Sciatic nerve (tissue), 2 donors: ENCODE results near the gene DHFR2. TPM values are rescaled to one million over a fixed set of nuclear protein-coding genes. Genes with fewer than 3 reads are reported as not detected.
A peak's percentile ranks its signal among the peaks of the same experiment; 100 is the strongest.
"Not testable (repeated sequence)": the region's sequence is repeated elsewhere in the genome, so short reads cannot be mapped to it uniquely, and the experiment has no call there.

Experiments
- ATAC-seq: fragments of 200-7000 bp; cut with Tn5 transposase; one replicate; pipeline ENCODE4 v1.9.1; 2020; ENCODE audit warnings: mild to moderate bottlenecking, moderate library complexity
- DNase-seq: peaks from one replicate; pipeline ENCODE4 v3.0.0-alpha.2; 2020; ENCODE audit warnings: low spot score
- intact Hi-C: fragments of 100-400 bp; cut with DNase I; formaldehyde crosslinking; loops from one replicate; pipeline ENCODE4 v1.14.2; 2022
- total RNA-seq: library from RNA; stranded (reverse); fragmentation: NEBNext Ultra II Directional; extraction: Animal tissue kit (Norgen Biotek cat#: 25700); gene quantifications from one replicate; pipeline ENCODE4 v1.2.1, GENCODE V29; 2021
- donor health status: DM: no; HTN: no; CAD: no.
- donor health status: DM: no; HTN: no; CAD: no.

The DHFR2 gene
- 11.5 TPM for total RNA-seq

GRCh38 chr3:94062513-94063404 is at the start of gene DHFR2, which contains the start of gene NSUN3:
Gene DHFR2, minus strand, starts transcription at chr3:94062916. Its CDS starts 1,405 bp downstream, at chr3:94061511.
Gene NSUN3, plus strand, starts transcription at chr3:94063061. Its CDS starts 66 bp downstream, at chr3:94063127.
- peak; percentile 96 for ATAC-seq
- intact Hi-C loops: no loop called here

GRCh38 chr3:94110854-94111253 is 48.1 kb upstream of the DHFR2 start:
- ATAC-seq (no peak), DNase-seq (no peak)
- intact Hi-C loops: no loop called here

More at GRCh38 chr3:94062513-94063404, at the start of gene DHFR2, which contains the start of gene NSUN3:
- peak; percentile 91 for DNase-seq

- intact Hi-C loops, DNase-seq: not testable (repeated sequence)
- peak; percentile 50 for ATAC-seq
Measured at GRCh38 chr3:94110232-94110631, 47.5 kb upstream of the DHFR2 start.

GRCh38 chr3:94106268-94106667 is 43.6 kb upstream of the DHFR2 start:
- intact Hi-C loops: no loop called here
- DNase-seq (no peak), ATAC-seq (no peak)

GRCh38 chr3:94101860-94102259 is 39.1 kb upstream of the DHFR2 start:
- DNase-seq: no peak
- intact Hi-C loops: no loop called here
- no peak for ATAC-seq

- no peak for DNase-seq
- no peak for ATAC-seq
- intact Hi-C loops: no loop called here
Measured at GRCh38 chr3:94099311-94099710, 36.6 kb upstream of the DHFR2 start.

- ATAC-seq (peak; percentile 28), DNase-seq (no peak)
- intact Hi-C loops: no loop called here
Measured at GRCh38 chr3:94098452-94098851, 35.7 kb upstream of the DHFR2 start.

- no peak for DNase-seq
- no peak for ATAC-seq
- intact Hi-C loops: no loop called here
Measured at GRCh38 chr3:94095111-94095510, 32.4 kb upstream of the DHFR2 start.

GRCh38 chr3:94093151-94093550 is 30.4 kb upstream of the DHFR2 start:
- ATAC-seq (no peak), DNase-seq (no peak)
- intact Hi-C loops: no loop called here

GRCh38 chr3:94092086-94092485 is 29.4 kb upstream of the DHFR2 start:
- ATAC-seq: no peak
- DNase-seq: no peak
- intact Hi-C loops: no loop called here

GRCh38 chr3:94089126-94089525 is 26.4 kb upstream of the DHFR2 start:
- intact Hi-C loops: no loop called here
- ATAC-seq: no peak
- no peak for DNase-seq

- no peak for DNase-seq
- no peak for ATAC-seq
- intact Hi-C loops: no loop called here
Measured at GRCh38 chr3:94083261-94083660, 20.5 kb upstream of the DHFR2 start.

GRCh38 chr3:94082391-94082937 is 19.7 kb upstream of the DHFR2 start:
- DNase-seq (no peak), ATAC-seq (no peak)
- intact Hi-C loops: no loop called here

- no peak for DNase-seq
- intact Hi-C loops: no loop called here
Measured at GRCh38 chr3:94081884-94082283, 19.2 kb upstream of the DHFR2 start.

GRCh38 chr3:94080552-94080951 is 17.8 kb upstream of the DHFR2 start:
- DNase-seq, intact Hi-C loops, ATAC-seq: not testable (repeated sequence)

More at GRCh38 chr3:94081884-94082283, 19.2 kb upstream of the DHFR2 start:
- ATAC-seq: no peak

GRCh38 chr3:94076055-94076454 is 13.3 kb upstream of the DHFR2 start:
- intact Hi-C loops: no loop called here
- ATAC-seq (no peak), DNase-seq (no peak)

GRCh38 chr3:94071713-94072284 is 9.1 kb upstream of the DHFR2 start:
- intact Hi-C loops: no loop called here
- DNase-seq (no peak), ATAC-seq (no peak)

- DNase-seq (no peak), ATAC-seq (no peak)
- intact Hi-C loops: no loop called here
Measured at GRCh38 chr3:94070341-94070911, 7.7 kb upstream of the DHFR2 start.

- intact Hi-C loops: no loop called here
Measured at GRCh38 chr3:94069194-94069813, 6.6 kb upstream of the DHFR2 start.

More at GRCh38 chr3:94069194-94069813, 6.6 kb upstream of the DHFR2 start:
- ATAC-seq (no peak), DNase-seq (no peak)
